Measurements from ENCODE around the gene GBF1.

The GBF1 gene

DNA sequence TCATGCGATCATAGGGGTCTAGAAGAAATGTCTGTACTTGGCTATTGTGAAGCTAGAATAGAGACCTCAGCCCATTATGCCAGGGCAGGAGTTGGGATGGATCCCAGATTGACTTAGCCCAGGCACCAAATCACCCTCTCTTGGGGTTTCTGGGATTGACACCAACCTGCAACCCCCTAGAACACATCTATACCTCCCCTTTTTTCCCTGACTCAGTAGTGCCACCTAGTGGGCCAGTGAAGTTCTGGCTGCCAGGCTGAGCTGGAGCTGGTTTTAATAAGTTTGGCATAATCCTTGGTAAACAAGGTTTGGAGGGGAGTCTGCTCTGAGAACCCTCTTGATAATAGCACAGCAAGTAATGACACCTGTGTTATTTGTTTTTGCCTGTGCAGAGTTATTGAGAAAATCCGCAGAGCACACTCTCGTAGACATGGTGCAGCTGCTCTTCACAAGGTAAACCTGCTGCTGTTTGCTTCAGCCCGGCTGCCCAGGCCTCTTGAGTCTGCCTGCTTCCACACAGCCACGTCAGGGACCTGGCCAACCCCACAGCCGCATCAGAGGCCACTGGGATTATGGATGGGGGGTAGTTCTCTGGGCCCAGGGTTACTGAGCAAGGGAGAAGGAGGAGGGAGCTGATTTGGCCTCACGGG, 106.9 kb downstream of the GBF1 start:
- peak; percentile 80 for DNase-seq

DNA sequence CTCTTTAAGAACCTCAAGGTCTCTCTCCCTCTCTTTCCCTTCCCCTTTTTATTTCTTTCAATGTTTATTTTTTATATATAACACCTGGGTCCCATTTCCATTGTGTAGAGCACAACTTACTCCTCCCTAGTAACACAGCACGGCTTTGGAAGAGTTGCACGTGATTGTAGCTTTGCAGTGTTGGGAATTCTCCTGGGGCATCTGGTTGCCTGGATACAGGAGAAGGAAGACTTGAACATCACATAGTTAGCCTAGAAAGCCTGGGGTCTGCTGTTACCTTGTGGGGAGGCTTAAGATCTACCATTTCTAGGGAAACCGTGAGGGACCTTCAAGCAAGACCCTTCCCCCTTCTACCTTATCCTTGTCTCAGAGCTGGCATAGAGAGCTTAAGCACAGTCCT, 109.1 kb downstream of the GBF1 start:
- DNase-seq: no peak

DNA sequence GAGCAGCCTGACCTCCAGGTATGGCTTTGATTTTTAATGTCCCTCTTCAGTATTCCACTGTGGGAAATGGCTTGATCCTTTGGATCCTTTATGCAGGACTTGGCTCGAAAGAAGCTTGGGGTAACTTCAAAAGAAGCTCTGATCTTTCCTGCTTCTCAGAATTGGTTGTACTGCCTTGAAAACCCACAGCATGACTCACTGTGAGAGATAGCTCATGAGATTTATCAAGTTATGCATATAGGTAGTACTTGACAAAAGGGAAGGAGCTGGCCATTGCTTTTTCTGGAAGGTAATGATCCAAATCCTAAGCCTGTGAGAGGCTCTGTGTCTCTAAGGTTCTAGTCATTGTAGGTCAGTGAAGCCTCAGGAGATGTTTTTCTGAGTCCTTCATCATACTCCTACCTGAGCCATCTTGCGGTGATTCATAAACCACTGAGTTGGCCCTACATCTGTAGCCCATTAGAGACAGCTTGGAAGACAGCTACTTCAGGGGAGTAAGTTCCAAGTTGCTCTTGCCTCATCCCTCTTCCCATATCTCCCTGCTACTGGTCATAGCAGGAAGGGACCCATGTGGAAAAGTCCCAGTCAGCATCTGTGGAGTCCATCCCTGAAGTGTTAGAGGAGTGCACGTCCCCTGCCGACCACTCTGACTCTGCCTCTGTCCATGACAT, 113.5 kb downstream of the GBF1 start:
- DNase-seq: no peak

DNA sequence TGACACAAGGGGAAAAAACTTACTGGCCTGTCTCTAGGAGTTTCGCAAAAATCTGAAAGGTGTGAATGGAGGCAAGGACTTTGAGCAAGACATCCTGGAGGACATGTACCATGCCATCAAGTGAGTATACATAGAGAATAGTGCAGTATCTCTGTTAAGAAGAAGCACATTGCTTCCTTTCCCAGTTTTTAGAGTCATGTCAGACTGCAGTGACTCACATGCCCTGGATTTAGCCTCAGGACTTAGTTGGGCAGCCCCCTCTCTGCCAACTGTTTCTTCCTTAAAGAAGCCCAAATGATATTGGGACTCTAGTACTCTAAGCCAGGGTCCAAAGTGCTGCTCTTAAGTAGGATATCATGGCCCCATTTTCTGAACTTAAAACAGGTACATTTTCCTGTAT, 122.1 kb downstream of the GBF1 start:
- DNase-seq: no peak

DNA sequence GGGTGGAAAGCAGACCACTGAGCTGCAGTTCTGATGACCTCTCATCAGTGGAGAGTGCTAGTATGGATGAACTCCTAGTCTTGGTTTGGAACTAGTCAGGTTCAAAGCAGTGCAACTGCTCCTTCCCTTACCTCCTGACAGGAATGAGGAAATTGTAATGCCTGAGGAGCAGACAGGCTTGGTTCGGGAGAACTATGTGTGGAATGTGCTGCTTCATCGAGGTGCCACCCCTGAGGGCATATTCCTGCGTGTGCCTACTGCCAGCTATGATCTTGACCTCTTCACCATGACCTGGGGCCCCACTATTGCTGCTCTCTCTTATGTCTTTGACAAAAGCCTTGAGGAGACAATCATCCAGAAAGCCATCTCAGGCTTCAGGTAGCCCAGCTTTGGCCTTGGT, 122.7 kb downstream of the GBF1 start:
- DNase-seq: no peak

DNA sequence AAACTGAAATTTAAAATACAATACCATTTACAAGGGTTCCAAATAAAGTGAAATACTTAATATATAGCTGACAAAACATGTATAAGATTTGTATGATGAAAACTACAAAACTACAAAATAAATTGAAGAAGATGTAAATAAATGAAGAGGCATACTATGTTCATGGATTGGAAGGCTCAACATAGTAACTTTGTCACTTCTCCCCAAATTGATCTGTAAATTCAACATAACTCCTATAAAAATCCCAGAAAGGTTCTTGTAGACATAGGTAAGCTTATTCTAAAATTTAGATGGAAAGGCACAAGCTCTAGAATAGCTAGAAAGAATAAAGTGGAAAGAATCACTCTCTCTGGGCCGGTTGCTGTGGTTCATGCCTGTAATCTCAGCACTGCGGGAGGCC, 126.0 kb downstream of the GBF1 start:
- DNase-seq: no peak

DNA sequence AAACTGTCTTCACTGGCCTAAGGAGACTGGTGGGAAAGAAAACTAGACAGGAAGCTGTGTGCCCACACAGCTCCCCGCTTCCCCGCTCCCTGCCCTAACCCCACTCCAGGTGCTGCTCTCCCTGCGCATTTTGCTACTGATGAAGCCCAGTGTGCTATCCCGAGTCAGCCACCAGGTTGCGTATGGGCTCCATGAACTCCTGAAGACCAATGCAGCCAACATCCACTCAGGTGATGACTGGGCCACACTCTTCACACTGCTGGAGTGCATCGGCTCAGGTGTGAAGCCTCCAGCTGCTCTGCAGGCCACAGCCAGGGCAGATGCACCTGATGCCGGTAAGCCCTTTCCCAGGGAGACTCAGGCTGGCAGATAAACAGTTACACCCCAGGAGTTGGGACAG, 129.9 kb downstream of the GBF1 start:
- no peak for DNase-seq

DNA sequence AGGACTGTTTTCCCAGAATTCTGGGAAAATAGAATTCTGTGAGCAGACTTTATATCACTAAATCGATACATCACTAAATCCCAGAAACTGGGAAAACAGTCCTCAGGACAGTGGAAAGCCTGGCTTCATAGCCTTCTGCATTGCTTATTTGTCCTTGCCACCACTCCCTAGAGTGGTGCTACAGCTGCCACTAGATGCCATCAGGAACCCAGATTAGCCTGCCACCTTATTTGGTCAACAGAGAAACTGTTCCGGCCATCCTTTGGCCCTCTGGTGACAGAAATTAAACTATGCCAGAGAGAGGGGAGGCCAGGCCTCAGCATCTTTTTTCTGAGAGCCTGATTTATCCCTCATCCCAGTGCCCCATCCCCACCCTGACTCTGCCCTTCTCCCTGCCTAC, 130.5 kb downstream of the GBF1 start:
- no peak for DNase-seq

- no peak for DNase-seq
Measured at GRCh38 chr10:102376901-102377300, 131.6 kb downstream of the GBF1 start.

DNA sequence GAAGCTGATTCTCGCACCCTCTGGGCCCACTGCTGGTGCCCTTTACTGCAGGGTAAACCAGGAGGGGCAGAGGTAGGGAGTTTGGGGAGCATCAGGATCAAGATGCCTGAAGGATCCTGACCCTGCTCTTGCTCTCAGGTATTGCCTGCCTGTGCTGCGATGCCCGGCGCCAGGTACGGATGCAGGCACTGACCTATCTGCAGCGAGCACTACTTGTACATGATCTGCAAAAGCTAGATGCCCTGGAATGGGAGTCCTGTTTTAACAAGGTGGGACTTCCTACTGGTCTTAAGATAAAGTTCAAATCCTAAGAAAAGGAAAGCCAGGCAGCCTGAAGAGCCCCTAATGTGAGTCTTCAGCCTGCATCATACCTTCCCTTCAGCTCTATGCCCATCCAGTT, 134.1 kb downstream of the GBF1 start:
- DNase-seq: no peak

GRCh38 chr10:102381983-102382382, 136.7 kb downstream of the GBF1 start:
- DNase-seq: no peak

GRCh38 chr10:102382871-102383270, 137.5 kb downstream of the GBF1 start:
- no peak for DNase-seq

- DNase-seq: no peak
Measured at GRCh38 chr10:102384053-102384452, 138.7 kb downstream of the GBF1 start.

DNA sequence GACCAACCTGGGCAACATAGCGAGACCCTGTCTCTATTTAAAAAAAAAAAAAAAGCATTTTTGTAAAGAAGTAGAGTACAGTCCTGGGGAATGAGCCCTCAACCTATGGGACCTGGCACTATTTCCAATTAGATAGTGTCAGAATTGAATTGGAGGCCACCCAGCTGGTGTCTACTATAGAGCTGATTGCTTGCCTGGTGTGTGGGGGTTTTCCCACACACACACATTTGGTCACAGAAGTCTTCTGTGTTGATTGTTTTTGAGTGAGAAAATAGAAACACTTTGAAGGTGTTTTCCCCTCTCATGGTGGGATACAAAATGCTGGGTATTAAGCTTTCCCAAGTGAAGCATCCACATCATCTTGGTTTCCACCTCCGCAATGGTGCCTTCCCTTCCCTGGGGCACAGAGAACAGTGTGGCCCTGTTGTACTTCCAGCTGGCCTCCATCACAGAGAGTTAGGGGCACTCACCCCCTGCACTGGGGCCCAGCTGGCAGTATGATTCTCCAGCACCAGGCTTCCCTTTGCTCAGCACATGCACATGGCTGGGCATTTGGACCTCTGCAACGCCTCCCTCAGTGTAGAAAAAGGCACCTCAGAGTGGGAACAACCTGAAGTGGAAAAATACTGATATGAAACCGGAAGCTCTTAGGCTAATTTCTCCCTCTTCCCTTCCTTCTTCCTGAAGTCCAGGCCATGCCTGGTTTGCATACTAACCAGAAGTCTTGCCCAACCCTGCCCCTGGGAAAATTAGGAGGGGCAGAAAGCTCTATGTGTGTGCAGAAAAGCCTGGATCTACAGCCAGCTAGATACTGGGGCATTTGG, 139.5 kb downstream of the GBF1 start:
- peak; percentile 56 for DNase-seq

DNA sequence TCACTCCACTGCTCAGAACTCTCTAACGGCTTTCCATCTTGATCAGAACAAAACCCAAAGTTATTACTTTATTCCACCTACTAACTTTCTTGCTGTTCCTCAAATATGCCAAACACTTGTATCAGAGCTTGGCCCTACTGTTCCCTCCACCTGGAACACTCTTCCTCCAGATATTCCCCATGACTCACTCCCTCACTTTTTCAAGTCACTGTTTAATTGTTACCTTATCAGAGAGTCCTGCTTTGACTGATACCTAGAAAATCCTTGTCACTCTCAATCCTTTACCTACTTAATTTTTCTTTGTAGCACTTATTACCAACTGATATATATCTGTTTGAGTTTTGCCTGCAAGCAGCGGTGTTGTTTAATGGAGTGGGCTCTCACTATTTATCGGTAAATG, 144.6 kb downstream of the GBF1 start:
- DNase-seq: no peak

DNA sequence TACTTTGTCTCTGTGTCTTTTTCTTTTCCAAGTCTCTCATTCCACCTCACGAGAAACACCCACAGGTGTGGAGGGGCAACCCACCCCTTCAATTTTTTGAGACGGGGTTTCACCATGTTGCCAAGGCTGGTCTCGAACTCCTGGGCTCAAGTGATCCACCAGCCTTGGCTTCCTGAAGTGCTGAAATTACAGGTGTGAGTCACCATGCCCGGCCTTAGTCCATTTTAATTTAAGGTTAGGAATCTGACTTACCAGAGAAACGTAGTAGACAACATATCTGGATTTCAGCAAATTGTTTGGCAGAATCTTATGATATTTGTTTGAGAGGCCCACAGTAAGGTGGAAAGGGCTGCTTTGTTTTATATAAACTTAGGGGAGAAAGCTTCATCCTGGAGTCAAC, 147.0 kb downstream of the GBF1 start:
- no peak for DNase-seq

- no peak for DNase-seq
Measured at GRCh38 chr10:102393411-102394078, 148.2 kb downstream of the GBF1 start.

DNA sequence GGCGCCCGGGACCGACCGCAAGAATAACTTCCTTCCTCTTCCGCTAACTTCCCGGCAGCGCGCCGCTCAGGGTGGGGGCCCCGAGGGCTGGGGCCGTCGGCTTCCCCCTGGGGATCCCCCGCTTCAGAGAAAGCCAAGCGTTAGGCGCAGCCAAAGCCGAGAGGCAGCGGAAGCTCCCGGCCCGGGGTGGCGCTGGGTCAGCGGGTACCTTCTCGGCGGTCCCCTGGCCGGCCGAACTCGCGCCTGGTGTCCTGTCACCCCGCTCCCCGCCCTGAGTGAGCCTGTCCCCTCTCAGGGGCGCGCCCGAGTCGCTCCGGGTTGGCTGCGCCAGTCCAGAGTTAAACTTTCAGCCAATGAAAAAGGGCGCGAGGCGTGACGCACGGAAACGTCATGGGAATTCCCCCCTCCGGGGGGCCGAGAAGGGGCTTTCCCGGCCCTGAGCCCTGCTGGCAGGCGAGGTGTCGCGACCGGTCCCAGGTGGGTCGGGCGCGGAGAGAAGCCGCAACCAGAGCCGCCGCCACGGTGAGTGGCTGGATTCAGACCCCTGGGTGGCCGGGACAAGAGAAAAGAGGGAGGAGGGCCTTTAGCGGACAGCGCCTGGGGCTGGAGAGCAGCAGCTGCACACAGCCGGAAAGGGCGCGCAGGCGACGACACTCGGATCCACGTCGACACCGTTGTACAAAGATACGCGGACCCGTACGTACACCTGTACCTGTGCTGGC, 148.9 kb downstream of the GBF1 start:
- DNase-seq: peak; percentile 100

- DNase-seq: no peak
Measured at GRCh38 chr10:102394801-102395399, 149.6 kb downstream of the GBF1 start.

DNA sequence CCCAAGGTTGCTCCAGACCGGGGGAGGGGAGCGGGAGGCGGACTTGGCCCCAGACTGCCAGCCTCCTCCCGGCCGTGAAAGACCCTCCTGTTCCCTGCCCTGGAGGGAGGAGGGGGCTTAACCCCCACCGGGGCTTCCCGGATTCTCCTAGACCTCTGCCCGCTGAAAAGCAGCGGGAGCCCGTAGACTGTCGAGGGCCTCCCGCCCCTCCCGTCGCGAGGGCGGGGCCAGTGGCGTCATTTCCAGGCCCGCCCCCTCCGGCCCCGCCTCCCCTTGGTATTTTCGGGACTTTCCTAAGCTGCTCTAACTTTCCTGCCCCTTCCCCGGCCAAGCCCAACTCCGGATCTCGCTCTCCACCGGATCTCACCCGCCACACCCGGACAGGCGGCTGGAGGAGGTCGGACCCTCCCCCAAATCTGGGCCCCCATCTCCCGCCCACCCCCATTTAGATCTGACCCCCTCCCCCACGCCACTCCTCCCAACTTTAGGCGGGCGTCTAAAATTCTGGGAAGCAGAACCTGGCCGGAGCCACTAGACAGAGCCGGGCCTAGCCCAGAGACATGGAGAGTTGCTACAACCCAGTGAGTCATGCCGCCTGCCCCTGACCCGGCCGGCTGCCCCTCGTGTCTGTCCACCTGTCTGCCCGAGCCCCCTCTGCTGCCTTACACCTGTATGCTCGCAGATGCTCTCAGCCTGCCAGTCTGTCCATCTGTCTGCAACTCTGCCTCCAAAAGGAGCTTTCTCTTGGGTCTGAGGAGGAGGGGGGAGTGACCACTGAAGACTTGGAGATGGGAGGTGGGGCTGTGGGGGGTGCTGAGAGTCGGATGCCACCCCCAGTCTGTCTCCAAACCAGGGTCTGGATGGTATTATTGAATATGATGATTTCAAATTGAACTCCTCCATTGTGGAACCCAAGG, 150.3 kb downstream of the GBF1 start, which contains the start of gene NFKB2:
NFKB2 (plus strand) TSS at position 306 of the 917 bp plus-strand sequence; CDS start at position 561, 255 bp downstream.
- DNase-seq: peak; percentile 98

- no peak for DNase-seq
Measured at GRCh38 chr10:102396317-102396650, 151.0 kb downstream of the GBF1 start.
